Trophoblast cell (in vitro differentiated cells and primary cell): Measurements from ENCODE around the gene SCGB1D1.

Experiments
- DNase-seq, 2 donors: peaks; one replicate each; pipeline ENCODE4 v3.0.0-alpha.2; 2016
- H2AFZ ChIP-seq: 2 replicates; pipeline ENCODE4 v1.6.1; 2013; ENCODE audit warnings: low read length, moderate library complexity, mild to moderate bottlenecking; ENCODE audit not compliant: insufficient read depth, poor library complexity
- H2AK5ac ChIP-seq: 2 replicates; pipeline ENCODE4 v1.6.1; 2013; ENCODE audit warnings: mild to moderate bottlenecking, low read length
- H2BK120ac ChIP-seq: 2 replicates; pipeline ENCODE4 v1.6.1; 2013; ENCODE audit warnings: low read length, mild to moderate bottlenecking, moderate library complexity; ENCODE audit not compliant: insufficient read depth, poor library complexity
- H2BK12ac ChIP-seq: 2 replicates; pipeline ENCODE4 v1.6.1; 2013; ENCODE audit warnings: mild to moderate bottlenecking, low read length, moderate library complexity
- H2BK5ac ChIP-seq: 2 replicates; pipeline ENCODE4 v1.6.1; 2013; ENCODE audit warnings: low read length, low read depth, moderate library complexity, mild to moderate bottlenecking; ENCODE audit not compliant: poor library complexity
- H3K14ac ChIP-seq: 2 replicates; pipeline ENCODE4 v1.6.1; 2013; ENCODE audit warnings: mild to moderate bottlenecking, low read length
- H3K18ac ChIP-seq: 2 replicates; pipeline ENCODE4 v1.6.1; 2013; ENCODE audit warnings: mild to moderate bottlenecking, low read length
- H3K23ac ChIP-seq: 2 replicates; pipeline ENCODE4 v1.6.1; 2013; ENCODE audit warnings: low read length
- H3K27ac ChIP-seq: 2 replicates; pipeline ENCODE4 v1.5.1; 2013; ENCODE audit warnings: low read depth, mild to moderate bottlenecking, inconsistent platforms, low read length, moderate library complexity
- H3K27me3 ChIP-seq: 2 replicates; pipeline ENCODE4 v1.6.1; 2013; ENCODE audit warnings: inconsistent platforms, mild to moderate bottlenecking, low read length, moderate library complexity; ENCODE audit not compliant: insufficient read depth
- H3K36me3 ChIP-seq, 2 experiments: 1 replicate in 1 of 2; 2 replicates in 1 of 2; pipeline ENCODE4 v1.6.1; 2013; ENCODE audit warnings: low read length in 2 of 2, mild to moderate bottlenecking in 2 of 2, moderate library complexity in 1 of 2; ENCODE audit not compliant: insufficient read depth in 2 of 2, control insufficient read depth in 1 of 2
- H3K4ac ChIP-seq: 2 replicates; pipeline ENCODE4 v1.6.1; 2013; ENCODE audit warnings: low read depth, mild to moderate bottlenecking, low read length, moderate library complexity
- H3K4me1 ChIP-seq, 2 experiments: 1 replicate in 1 of 2; 2 replicates in 1 of 2; pipeline ENCODE4 v1.6.1; 2013; ENCODE audit warnings: low read length in 2 of 2, mild to moderate bottlenecking in 2 of 2, moderate library complexity in 1 of 2; ENCODE audit not compliant: insufficient read depth in 2 of 2, control insufficient read depth in 1 of 2
- H3K4me2 ChIP-seq: 2 replicates; pipeline ENCODE4 v1.6.1; 2013; ENCODE audit warnings: inconsistent platforms, mild to moderate bottlenecking, low read length, moderate library complexity
- H3K4me3 ChIP-seq: 2 replicates; pipeline ENCODE4 v1.5.1; 2013; ENCODE audit warnings: mild to moderate bottlenecking, low read depth, low read length, inconsistent platforms
- H3K79me1 ChIP-seq: one replicate; pipeline ENCODE4 v1.6.1; 2013; ENCODE audit warnings: low read length
- H3K79me2 ChIP-seq: 2 replicates; pipeline ENCODE4 v1.6.1; 2013; ENCODE audit warnings: low read length, mild to moderate bottlenecking; ENCODE audit not compliant: control insufficient read depth, insufficient read depth, poor library complexity
- H3K9ac ChIP-seq: 2 replicates; pipeline ENCODE4 v1.6.1; 2013; ENCODE audit warnings: mild to moderate bottlenecking, low read length
- H3K9me3 ChIP-seq: 2 replicates; pipeline ENCODE4 v1.6.1; 2013; ENCODE audit warnings: low read depth, mild to moderate bottlenecking, control low read depth, inconsistent platforms, low read length; ENCODE audit not compliant: insufficient read depth
- H4K12ac ChIP-seq: 2 replicates; pipeline ENCODE4 v1.6.1; 2013; ENCODE audit warnings: low read depth, mild to moderate bottlenecking, low read length, moderate library complexity
- H4K8ac ChIP-seq: 2 replicates; pipeline ENCODE4 v1.6.1; 2013; ENCODE audit warnings: low read depth, mild to moderate bottlenecking, low read length, moderate library complexity
- H4K91ac ChIP-seq: one replicate; pipeline ENCODE4 v1.6.1; 2013; ENCODE audit warnings: low read depth, mild to moderate bottlenecking, low read length, moderate library complexity
- WGBS: extraction: QIAGEN DNeasy Blood & Tissue Kit; methylation state at CpG from one replicate; pipeline ENCODE4 v1.1.7; 2013; ENCODE audit warnings: missing lambda C conversion rate; ENCODE audit not compliant: insufficient read length, insufficient coverage; ENCODE audit errors: extremely low coverage; 5-methylcytosine and 5-hydroxymethylcytosine counted together

SCGB1D1 gene

DNA sequence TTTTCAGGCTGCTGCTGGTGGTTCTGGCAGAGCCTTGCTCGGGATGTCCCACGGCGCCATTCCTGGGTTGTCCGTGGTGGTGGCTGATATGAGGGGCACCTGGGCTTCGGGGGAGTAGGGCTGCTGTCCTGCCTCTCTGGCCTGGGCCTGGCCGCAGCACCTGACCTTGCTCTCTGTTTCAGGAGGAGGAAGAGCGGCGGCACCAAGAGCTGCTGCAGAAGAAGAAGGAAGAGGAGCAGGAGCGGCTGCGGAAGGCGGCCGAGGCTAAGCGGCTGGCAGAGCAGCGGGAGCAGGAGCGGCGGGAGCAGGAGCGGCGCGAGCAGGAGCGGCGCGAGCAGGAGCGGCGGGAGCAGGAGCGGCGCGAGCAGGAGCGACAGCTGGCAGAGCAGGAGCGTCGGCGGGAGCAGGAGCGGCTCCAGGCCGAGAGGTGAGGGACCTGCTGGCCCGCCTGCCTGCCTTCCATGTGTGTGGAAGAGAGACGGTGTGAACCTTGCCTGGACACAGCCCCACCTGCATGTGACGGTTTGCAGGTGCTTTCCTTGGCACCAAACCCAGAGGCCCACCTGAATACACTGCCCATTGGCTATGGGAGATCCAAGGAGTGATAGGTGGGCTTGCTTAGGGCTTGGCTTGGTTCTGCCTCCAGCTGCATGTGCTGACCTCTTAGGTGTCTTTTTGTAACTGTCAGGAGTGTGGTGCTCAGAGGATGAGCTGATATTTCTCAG lies 43.4 kb upstream of the SCGB1D1 start:
- Histone ChIP-seq H2BK12ac (no peak overlapping the region), H3K4me2 (no peak overlapping the region), H3K23ac (no peak overlapping the region), H3K9ac (no peak overlapping the region), H4K12ac (no peak overlapping the region), H4K8ac (no peak overlapping the region), H3K9me3 (no peaks in the 10 kb centered on the region), H3K79me1 (no peaks in the 10 kb centered on the region), H3K4me3 (no peak overlapping the region), H3K27me3 (no peaks in the 10 kb centered on the region), H2BK120ac (no peak overlapping the region), H3K79me2 (no peaks in the 10 kb centered on the region), H4K91ac (no peak overlapping the region), H2AFZ (no peak overlapping the region), H2AK5ac (no peak overlapping the region), H3K36me3 (peaks cover 85 to 92% of the 10 kb centered on the region in 2 experiments), H3K4ac (no peak overlapping the region), H3K18ac (no peak overlapping the region), H2BK5ac (no peak overlapping the region), H3K27ac (no peak overlapping the region), H3K4me1 (no peaks in the 10 kb centered on the region), H3K14ac (no peak overlapping the region)
- DNase-seq: no peak
- WGBS: no CpG with 5 or more reads among the region's 36 CpGs

DNA sequence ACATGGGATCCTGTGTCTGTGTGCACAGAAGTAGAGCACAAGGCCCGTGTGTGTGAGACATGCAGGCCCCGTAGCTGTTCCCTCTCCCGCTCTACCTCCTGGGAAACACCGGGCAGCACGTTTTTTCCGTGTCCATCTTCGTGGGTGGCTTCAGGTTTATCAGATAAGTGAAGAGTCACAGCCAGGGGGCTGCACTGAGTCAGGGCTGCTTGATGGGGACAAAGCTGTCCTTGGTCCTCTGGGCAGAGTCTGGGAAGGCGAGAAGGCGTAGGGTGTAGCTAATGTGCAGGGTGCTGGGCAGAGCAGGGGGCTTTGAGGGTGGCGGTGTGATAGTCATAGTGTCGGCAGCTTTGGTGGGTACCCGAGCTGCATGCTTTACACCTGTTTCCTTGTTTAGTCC lies 42.5 kb upstream of the SCGB1D1 start:
- Histone ChIP-seq H3K4me3 (no peak overlapping the region), H3K9ac (no peak overlapping the region), H3K79me1 (no peaks in the 10 kb centered on the region), H4K12ac (no peak overlapping the region), H2BK12ac (no peak overlapping the region), H2BK5ac (no peak overlapping the region), H3K4me1 (no peaks in the 10 kb centered on the region), H4K91ac (no peak overlapping the region), H3K79me2 (no peaks in the 10 kb centered on the region), H2BK120ac (no peak overlapping the region), H3K18ac (no peak overlapping the region), H3K36me3 (peaks cover 83 to 90% of the 10 kb centered on the region in 2 experiments), H3K23ac (no peak overlapping the region), H4K8ac (no peak overlapping the region), H3K4me2 (no peak overlapping the region), H2AK5ac (no peak overlapping the region), H3K9me3 (no peaks in the 10 kb centered on the region), H3K27me3 (no peaks in the 10 kb centered on the region), H3K27ac (no peak overlapping the region), H3K4ac (no peak overlapping the region), H2AFZ (no peak overlapping the region), H3K14ac (no peak overlapping the region)
- WGBS: no CpG with 5 or more reads among the region's 12 CpGs
- DNase-seq: no peak

DNA sequence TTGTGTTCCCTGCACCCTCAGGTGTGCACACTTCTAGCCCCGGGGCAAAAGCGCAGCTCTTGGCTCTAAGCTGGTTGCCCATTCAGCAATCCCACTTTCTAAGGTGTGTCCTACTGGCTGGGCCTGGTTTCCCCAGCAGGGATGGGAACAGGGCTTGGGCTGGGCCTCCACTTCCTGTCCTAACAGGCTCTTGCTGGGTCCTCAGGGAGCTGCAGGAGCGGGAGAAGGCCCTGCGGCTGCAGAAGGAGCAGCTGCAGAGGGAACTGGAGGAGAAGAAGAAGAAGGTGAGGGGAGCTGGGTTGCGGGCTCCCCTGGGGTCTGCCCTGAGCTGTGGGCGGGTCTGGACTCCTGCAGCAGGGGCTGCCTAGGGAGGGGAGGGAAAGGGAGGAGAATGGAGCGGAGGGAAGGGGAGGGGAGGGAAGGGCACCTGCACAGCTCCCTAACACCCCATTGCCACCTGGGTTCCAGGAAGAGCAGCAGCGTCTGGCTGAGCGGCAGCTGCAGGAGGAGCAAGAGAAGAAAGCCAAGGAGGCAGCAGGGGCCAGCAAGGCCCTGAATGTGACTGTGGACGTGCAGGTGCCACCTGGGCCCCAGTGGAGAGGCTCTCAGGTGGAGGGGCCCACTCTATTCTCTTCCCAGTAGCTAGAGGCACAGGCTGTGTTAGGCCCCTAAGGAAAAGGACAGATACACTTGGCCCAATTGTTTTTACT lies 41.6 kb upstream of the SCGB1D1 start:
- Histone ChIP-seq H3K4me2 (no peak overlapping the region), H3K4me1 (no peaks in the 10 kb centered on the region), H3K27ac (no peak overlapping the region), H4K91ac (no peak overlapping the region), H3K36me3 (peaks cover 77 to 85% of the 10 kb centered on the region in 2 experiments), H2AK5ac (no peak overlapping the region), H3K79me1 (no peaks in the 10 kb centered on the region), H3K9ac (no peak overlapping the region), H3K4me3 (no peak overlapping the region), H3K27me3 (no peaks in the 10 kb centered on the region), H2BK5ac (no peak overlapping the region), H2AFZ (no peak overlapping the region), H3K9me3 (no peaks in the 10 kb centered on the region), H3K4ac (no peak overlapping the region), H4K12ac (no peak overlapping the region), H2BK120ac (no peak overlapping the region), H3K14ac (no peak overlapping the region), H3K79me2 (no peaks in the 10 kb centered on the region), H4K8ac (no peak overlapping the region), H3K23ac (no peak overlapping the region), H2BK12ac (no peak overlapping the region), H3K18ac (no peak overlapping the region)
- no CpG with 5 or more reads among the region's 10 CpGs for WGBS
- no peak for DNase-seq

DNA sequence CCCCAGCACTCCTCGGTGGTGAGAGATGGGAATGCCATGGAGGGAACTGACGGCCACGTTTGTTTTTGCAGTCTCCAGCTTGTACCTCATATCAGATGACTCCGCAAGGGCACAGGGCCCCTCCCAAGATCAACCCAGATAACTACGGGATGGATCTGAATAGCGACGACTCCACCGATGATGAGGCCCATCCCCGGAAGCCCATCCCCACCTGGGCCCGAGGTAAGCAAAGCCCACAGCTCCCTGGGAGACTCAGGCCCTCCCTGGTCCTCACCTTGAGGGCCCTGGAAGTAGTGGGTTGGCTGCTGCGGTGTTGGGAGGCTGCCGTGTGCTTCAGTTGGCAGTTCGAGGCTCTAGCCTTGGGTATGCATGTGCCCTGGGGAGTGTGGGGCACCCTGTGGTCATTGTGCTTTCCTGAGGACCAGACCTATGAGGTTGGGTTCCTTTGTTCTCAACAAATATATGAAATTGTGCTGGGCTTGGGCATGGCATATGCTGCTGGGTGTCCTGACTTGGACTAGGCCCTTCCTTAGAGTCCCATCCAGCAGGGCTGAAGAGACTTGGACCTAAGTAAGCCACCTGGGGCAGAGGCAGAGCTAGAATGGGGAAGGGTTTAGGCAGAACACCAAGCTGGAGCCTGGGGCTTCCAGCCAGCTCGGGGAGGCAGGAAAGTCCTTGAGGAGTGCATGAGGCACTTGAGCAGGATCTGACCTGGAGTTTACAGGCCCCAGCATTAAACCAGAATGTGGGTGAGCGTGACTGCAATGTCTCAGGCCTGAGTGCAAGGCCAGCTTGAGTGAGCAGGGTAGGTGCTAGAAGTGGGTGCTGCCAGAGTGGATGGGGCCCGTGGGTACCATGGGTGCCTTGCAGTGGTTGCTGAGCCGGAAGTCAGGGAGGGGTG lies 39.8 kb upstream of the SCGB1D1 start:
- Histone ChIP-seq H2BK120ac (no peak overlapping the region), H2BK5ac (no peak overlapping the region), H2AK5ac (no peak overlapping the region), H3K4me3 (no peak overlapping the region), H3K23ac (no peak overlapping the region), H2AFZ (no peak overlapping the region), H4K12ac (no peak overlapping the region), H3K36me3 (peaks cover 64 to 71% of the 10 kb centered on the region in 2 experiments), H3K18ac (no peak overlapping the region), H3K79me2 (no peaks in the 10 kb centered on the region), H3K79me1 (no peaks in the 10 kb centered on the region), H3K27me3 (no peaks in the 10 kb centered on the region), H4K91ac (no peak overlapping the region), H3K4me2 (no peak overlapping the region), H3K14ac (no peak overlapping the region), H3K4me1 (no peaks in the 10 kb centered on the region), H3K9ac (no peak overlapping the region), H2BK12ac (no peak overlapping the region), H4K8ac (no peak overlapping the region), H3K27ac (no peak overlapping the region), H3K9me3 (no peaks in the 10 kb centered on the region), H3K4ac (no peak overlapping the region)
- DNase-seq: no peak
- no CpG with 5 or more reads among the region's 17 CpGs for WGBS
